HG02610 (cell line): ENCODE data around the gene SPDEF.
A peak's percentile ranks its signal among the peaks of the same experiment; 100 is the strongest.

ENCODE experiments used
- ATAC-seq: cut with Tn5 transposase; IDR thresholded peaks from one replicate; pipeline ENCODE4 v1.9.1; 2021; ENCODE audit warnings: mild to moderate bottlenecking, moderate library complexity; ENCODE audit not compliant: unreplicated experiment

Gene SPDEF

GRCh38 chr6:34530753-34531365 is 25.3 kb downstream of the SPDEF start:
- ATAC-seq, result no peak

GRCh38 chr6:34529665-34530327 is 26.3 kb downstream of the SPDEF start:
- ATAC-seq, result no peak

- no peak for ATAC-seq
These were observed 27.0 kb downstream of the SPDEF start for GRCh38 chr6:34528996-34529664.

- no peak for ATAC-seq
These were observed 28.1 kb downstream of the SPDEF start for GRCh38 chr6:34527751-34528670.

GRCh38 chr6:34526992-34527728 is 29.0 kb downstream of the SPDEF start:
- peak; percentile 85 for ATAC-seq

GRCh38 chr6:34526241-34526972 is 29.7 kb downstream of the SPDEF start:
- no peak for ATAC-seq

GRCh38 chr6:34525431-34526175 is 30.5 kb downstream of the SPDEF start:
- ATAC-seq, result no peak

GRCh38 chr6:34524971-34525370 is 31.2 kb downstream of the SPDEF start:
- no peak for ATAC-seq

- ATAC-seq, result no peak
These were observed 31.6 kb downstream of the SPDEF start for GRCh38 chr6:34524499-34524898.

- ATAC-seq, result no peak
These were observed 32.5 kb downstream of the SPDEF start for GRCh38 chr6:34523441-34524206.

GRCh38 chr6:34522761-34523160 is 33.4 kb downstream of the SPDEF start:
- ATAC-seq, result no peak

- ATAC-seq, result no peak
These were observed 34.5 kb downstream of the SPDEF start for GRCh38 chr6:34521463-34522285.

GRCh38 chr6:34520645-34521462 is 35.3 kb downstream of the SPDEF start:
- no peak for ATAC-seq

GRCh38 chr6:34519971-34520644 is 36.0 kb downstream of the SPDEF start:
- no peak for ATAC-seq

- no peak for ATAC-seq
These were observed 37.3 kb downstream of the SPDEF start for GRCh38 chr6:34518669-34519365.

GRCh38 chr6:34517966-34518365 is 38.2 kb downstream of the SPDEF start:
- no peak for ATAC-seq
